ENCODE data around the gene SMIM44.
A peak's percentile ranks its signal among the peaks of the same experiment; 100 is the strongest.

SMIM44 gene

DNA sequence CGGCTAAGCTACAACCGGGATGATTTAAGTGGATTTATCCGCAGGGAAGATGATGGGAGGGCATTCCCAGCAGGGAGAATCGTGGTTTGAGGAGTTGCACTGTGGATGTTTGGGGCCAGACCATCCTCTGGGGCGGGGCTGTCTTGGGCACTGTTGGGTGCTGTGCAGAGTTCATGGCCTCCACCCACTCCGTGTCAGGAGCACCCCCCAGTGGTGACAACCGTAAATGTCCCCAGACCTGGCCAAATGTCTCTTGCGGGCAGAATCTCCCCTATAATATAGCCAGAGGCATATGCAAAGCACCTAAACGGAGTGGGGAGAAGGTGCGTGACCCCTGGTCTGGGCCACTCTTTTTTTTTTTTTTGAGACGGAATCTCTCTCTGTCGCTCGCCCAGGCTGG lies 43.2 kb downstream of the SMIM44 start (continued):
- TF ChIP-seq, protein P1, sequence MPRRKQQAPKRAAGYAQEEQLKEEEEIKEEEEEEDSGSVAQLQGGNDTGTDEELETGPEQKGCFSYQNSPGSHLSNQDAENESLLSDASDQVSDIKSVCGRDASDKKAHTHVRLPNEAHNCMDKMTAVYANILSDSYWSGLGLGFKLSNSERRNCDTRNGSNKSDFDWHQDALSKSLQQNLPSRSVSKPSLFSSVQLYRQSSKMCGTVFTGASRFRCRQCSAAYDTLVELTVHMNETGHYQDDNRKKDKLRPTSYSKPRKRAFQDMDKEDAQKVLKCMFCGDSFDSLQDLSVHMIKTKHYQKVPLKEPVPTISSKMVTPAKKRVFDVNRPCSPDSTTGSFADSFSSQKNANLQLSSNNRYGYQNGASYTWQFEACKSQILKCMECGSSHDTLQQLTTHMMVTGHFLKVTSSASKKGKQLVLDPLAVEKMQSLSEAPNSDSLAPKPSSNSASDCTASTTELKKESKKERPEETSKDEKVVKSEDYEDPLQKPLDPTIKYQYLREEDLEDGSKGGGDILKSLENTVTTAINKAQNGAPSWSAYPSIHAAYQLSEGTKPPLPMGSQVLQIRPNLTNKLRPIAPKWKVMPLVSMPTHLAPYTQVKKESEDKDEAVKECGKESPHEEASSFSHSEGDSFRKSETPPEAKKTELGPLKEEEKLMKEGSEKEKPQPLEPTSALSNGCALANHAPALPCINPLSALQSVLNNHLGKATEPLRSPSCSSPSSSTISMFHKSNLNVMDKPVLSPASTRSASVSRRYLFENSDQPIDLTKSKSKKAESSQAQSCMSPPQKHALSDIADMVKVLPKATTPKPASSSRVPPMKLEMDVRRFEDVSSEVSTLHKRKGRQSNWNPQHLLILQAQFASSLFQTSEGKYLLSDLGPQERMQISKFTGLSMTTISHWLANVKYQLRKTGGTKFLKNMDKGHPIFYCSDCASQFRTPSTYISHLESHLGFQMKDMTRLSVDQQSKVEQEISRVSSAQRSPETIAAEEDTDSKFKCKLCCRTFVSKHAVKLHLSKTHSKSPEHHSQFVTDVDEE (CRISPR knock-in tag; IDR thresholded peaks at IDR 0.05), result no peak

DNA sequence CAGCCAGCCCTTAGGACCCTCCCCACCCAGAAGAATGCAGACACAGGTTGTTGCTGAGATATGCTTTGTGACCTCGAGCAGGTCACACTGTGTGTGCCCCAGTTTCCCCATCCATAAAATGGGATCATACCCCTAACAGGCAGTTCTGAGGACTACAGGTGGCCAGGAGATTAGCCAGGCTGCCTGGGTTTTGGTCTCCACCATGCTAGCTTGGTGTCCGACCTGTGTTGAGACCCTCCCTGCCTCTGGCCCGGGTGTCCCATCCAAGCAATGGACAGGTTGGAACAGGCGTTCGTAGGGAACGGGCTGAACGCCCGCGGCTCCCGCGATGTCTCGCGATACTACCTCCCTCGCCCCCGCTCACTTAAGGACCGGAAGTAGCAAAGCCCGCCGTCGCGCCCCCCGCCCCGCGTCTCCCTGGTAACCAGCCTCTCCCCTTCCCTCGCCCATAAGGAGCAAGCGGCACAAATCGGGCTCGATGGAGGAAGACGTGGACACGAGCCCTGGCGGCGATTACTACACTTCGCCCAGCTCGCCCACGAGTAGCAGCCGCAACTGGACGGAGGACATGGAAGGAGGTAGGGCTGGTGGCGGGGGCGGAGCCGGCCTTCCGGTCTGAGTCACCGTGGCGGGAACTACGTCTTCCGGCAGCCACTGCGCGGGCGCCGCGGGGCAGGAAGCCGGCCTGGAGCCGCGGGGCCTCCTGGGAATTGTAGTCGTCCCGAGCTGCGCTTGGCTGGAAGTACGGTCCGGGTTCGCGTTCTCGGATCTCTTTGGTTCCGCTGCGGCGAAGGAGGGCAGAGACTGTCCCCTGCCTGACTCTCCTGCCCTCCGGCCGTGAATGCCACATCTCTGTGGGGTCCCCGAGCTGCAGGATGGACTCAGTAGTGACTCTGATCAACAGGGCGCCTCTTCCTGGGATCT lies 48.3 kb downstream of the SMIM44 start:
- TF ChIP-seq, protein P2, sequence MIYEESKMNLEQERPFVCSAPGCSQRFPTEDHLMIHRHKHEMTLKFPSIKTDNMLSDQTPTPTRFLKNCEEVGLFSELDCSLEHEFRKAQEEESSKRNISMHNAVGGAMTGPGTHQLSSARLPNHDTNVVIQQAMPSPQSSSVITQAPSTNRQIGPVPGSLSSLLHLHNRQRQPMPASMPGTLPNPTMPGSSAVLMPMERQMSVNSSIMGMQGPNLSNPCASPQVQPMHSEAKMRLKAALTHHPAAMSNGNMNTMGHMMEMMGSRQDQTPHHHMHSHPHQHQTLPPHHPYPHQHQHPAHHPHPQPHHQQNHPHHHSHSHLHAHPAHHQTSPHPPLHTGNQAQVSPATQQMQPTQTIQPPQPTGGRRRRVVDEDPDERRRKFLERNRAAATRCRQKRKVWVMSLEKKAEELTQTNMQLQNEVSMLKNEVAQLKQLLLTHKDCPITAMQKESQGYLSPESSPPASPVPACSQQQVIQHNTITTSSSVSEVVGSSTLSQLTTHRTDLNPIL (CRISPR knock-in tag; IDR thresholded peaks at IDR 0.05; ENCODE audit: low read depth), result no peak
- TF ChIP-seq, protein P3, sequence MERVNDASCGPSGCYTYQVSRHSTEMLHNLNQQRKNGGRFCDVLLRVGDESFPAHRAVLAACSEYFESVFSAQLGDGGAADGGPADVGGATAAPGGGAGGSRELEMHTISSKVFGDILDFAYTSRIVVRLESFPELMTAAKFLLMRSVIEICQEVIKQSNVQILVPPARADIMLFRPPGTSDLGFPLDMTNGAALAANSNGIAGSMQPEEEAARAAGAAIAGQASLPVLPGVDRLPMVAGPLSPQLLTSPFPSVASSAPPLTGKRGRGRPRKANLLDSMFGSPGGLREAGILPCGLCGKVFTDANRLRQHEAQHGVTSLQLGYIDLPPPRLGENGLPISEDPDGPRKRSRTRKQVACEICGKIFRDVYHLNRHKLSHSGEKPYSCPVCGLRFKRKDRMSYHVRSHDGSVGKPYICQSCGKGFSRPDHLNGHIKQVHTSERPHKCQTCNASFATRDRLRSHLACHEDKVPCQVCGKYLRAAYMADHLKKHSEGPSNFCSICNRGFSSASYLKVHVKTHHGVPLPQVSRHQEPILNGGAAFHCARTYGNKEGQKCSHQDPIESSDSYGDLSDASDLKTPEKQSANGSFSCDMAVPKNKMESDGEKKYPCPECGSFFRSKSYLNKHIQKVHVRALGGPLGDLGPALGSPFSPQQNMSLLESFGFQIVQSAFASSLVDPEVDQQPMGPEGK (CRISPR knock-in tag; IDR thresholded peaks at IDR 0.05; ENCODE audit: borderline replicate concordance), result peak; percentile 13; the same call in 1 of the 2 replicates
- no peak for TF ChIP-seq TCF4 (CRISPR knock-in tag; IDR thresholded peaks at IDR 0.05; ENCODE audit: borderline replicate concordance)
- 0 out of 2 replicates have a peak, but pooled peaks have one; percentile 58 for TF ChIP-seq ZNF565 (CRISPR knock-in tag; conservative IDR thresholded peaks at IDR 0.05; ENCODE audit: low read depth)
- 0 out of 2 replicates have a peak, but pooled peaks have one; percentile 17 for TF ChIP-seq ZFP3 (CRISPR knock-in tag; IDR thresholded peaks at IDR 0.05)
- peak; percentile 99 for ATAC-seq

DNA sequence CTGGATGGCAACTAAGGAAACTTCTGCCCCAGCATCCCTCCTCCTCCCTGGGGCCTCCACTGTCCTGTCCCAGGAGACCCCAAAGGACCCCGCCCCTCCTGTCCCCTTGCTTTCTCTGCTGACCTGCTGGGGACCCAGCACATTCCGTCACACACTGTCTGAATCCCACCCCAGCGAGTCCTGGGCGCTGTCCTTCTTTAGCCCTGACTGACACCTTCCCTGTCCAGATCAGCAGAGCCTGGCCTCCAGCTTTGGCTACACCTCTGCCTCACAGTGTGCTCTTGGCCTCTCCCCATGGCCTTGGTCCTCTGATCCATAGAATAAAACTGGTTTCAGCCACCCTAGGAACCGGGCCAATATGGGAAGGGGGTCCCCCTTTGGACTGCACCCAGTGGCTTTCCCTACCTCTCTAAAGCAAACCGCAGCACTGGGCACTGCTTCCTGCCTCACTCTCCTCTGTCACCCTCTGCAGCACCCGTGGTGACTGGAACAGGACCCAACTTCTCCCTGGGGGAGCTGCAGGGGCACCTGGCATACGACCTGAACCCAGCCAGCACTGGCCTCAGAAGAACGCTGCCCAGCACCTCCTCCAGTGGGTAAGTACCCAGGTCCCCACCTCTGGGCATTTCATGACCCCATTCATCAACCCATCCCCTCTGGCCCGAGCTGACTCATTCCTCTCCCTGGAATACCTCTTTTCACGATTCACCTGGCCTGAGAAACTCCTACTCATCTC lies 49.3 kb downstream of the SMIM44 start:
- ATAC-seq, result no peak
- TF ChIP-seq CSDC2 (CRISPR knock-in tag; IDR thresholded peaks at IDR 0.05) (no peak), ISL1 (CRISPR knock-in tag; IDR thresholded peaks at IDR 0.05) (no peak), TCF4 (CRISPR knock-in tag; IDR thresholded peaks at IDR 0.05; ENCODE audit: borderline replicate concordance) (no peak), ZFP30 (CRISPR knock-in tag; IDR thresholded peaks at IDR 0.05) (no peak)

DNA sequence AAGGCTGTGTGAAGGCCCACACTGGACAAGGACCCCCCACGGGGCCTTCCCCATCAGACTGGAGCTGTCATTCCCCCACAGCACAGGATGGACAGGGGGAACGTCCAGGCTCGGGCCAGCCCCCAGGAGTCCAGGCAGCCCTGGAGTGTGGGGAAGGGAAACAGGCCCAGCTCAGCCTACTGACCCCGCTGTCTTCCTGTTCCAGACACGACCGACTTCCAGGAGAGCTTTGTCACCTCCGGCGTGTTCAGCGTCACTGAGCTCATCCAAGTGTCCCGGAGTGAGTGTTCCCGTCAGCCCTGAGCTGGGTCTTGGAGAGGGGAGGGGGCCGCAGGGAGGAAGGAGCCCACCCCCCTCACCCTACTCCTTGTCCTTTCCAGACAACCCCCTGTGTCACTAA lies 49.9 kb downstream of the SMIM44 start:
- TF ChIP-seq, protein P4, sequence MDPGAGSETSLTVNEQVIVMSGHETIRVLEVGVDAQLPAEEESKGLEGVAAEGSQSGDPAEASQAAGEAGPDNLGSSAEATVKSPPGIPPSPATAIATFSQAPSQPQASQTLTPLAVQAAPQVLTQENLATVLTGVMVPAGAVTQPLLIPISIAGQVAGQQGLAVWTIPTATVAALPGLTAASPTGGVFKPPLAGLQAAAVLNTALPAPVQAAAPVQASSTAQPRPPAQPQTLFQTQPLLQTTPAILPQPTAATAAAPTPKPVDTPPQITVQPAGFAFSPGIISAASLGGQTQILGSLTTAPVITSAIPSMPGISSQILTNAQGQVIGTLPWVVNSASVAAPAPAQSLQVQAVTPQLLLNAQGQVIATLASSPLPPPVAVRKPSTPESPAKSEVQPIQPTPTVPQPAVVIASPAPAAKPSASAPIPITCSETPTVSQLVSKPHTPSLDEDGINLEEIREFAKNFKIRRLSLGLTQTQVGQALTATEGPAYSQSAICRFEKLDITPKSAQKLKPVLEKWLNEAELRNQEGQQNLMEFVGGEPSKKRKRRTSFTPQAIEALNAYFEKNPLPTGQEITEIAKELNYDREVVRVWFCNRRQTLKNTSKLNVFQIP (CRISPR knock-in tag; IDR thresholded peaks at IDR 0.05; ENCODE audit: borderline replicate concordance, low read depth), result no peak
- TF ChIP-seq ISL1 (CRISPR knock-in tag; IDR thresholded peaks at IDR 0.05) (no peak), TOX (CRISPR knock-in tag; IDR thresholded peaks at IDR 0.05; ENCODE audit: borderline replicate concordance) (no peak), GLIS3 (CRISPR knock-in tag; IDR thresholded peaks at IDR 0.05) (no peak), ZFP30 (CRISPR knock-in tag; IDR thresholded peaks at IDR 0.05) (no peak), ZFP3 (CRISPR knock-in tag; IDR thresholded peaks at IDR 0.05) (no peak), ARNTL (CRISPR knock-in tag; IDR thresholded peaks at IDR 0.05; ENCODE audit: borderline replicate concordance, low read depth) (no peak), OSR1 (CRISPR knock-in tag; IDR thresholded peaks at IDR 0.05) (no peak), ZC3H10 (CRISPR knock-in tag; IDR thresholded peaks at IDR 0.05) (no peak)
- TF ChIP-seq, protein P3 (CRISPR knock-in tag; IDR thresholded peaks at IDR 0.05; ENCODE audit: borderline replicate concordance), result no peak
- TF ChIP-seq, protein P2 (CRISPR knock-in tag; IDR thresholded peaks at IDR 0.05; ENCODE audit: low read depth), result no peak

More for the DNA sequence above, 49.9 kb downstream of the SMIM44 start:
- no peak for ATAC-seq

Measured in SK-N-SH treated with all-trans-retinoic acid at 6 μM for 48 hours (cell line).